GM12892 (cell line): ENCODE measurements around the gene NACC2.

Source experiments
- POLR2A ChIP-seq: IDR thresholded peaks from 2 replicates; pipeline ENCODE4 v1.6.1; 2011; ENCODE audit warnings: low read depth, low read length, control low read depth
- POLR2AphosphoS5 ChIP-seq: IDR thresholded peaks from 2 replicates; pipeline ENCODE4 v1.6.1; 2011; ENCODE audit warnings: low read depth, low read length, control low read depth

GRCh38 chr9:135991771-135992170 is 103.3 kb downstream of the NACC2 start:
- TF ChIP-seq POLR2AphosphoS5 (no peak), POLR2A (no peak)
